AG09319 (cell line): ENCODE results near the gene SNAI1.
"Not testable (repeated sequence)": the region's sequence is repeated elsewhere in the genome, so short reads cannot be mapped to it uniquely, and the experiment has no call there.

ENCODE experiments used
- DNase-seq: peaks from one replicate; pipeline ENCODE4 v3.0.0-alpha.2; 2010; ENCODE audit warnings: low read depth; ENCODE audit errors: extremely low read depth
- TF ChIP-seq, protein P1 (sequence below): IDR thresholded peaks from 2 replicates; pipeline ENCODE4 v1.5.1; 2011; ENCODE audit warnings: low read depth, mild to moderate bottlenecking, inconsistent platforms, low read length, moderate library complexity

The SNAI1 gene

GRCh38 chr20:50004229-50004628 is 21.4 kb downstream of the SNAI1 start:
- TF ChIP-seq, protein P1, sequence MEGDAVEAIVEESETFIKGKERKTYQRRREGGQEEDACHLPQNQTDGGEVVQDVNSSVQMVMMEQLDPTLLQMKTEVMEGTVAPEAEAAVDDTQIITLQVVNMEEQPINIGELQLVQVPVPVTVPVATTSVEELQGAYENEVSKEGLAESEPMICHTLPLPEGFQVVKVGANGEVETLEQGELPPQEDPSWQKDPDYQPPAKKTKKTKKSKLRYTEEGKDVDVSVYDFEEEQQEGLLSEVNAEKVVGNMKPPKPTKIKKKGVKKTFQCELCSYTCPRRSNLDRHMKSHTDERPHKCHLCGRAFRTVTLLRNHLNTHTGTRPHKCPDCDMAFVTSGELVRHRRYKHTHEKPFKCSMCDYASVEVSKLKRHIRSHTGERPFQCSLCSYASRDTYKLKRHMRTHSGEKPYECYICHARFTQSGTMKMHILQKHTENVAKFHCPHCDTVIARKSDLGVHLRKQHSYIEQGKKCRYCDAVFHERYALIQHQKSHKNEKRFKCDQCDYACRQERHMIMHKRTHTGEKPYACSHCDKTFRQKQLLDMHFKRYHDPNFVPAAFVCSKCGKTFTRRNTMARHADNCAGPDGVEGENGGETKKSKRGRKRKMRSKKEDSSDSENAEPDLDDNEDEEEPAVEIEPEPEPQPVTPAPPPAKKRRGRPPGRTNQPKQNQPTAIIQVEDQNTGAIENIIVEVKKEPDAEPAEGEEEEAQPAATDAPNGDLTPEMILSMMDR, result no peak
- no peak for DNase-seq

DNA sequence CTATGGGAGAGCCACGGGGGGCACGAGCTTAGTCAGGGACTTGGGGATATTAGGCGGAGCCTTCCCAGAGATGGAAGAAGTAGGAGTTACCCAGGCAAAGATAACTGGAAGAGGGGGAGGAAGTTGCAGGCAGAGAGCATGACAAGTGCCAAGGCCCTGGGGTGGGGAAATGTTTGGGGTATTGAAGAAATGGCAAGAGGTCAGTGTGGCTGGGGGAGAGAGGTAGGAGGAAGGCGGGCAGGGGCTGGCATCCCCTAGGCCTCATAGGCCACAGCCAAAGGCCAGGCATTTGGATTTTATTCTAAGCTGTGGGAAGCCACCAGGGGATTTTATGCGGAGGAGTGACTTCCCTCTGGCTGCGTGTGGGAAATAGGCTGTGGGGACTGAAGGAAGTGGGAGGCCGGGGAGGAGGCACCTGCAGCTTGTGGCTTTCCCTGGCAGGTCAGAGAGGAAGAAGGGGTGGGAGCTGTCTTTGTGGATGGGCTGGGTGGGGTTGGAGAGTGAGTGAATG is 22.7 kb downstream of the SNAI1 start:
- TF ChIP-seq, protein P1, result no peak
- no peak for DNase-seq

DNA sequence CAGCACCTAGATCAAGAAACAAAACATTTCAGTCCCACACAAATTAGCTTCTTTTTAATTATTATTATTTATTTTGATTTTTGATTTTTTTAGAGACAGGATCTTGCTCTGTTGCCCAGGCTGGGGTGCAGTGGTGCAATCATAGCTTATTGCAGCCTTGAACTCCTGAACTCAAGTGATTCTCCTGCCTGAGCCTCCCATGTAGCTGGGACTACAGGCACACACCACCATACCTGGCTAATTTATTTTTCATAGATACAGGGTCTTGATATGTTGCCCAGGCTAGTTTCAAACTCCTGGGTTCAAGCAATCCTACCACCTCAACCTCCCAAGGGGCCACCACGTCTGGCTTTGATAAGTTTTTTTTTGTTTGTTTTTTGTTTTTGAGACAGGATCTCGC is 24.6 kb downstream of the SNAI1 start:
- DNase-seq, result no peak
- TF ChIP-seq, protein P1, result no peak

DNA sequence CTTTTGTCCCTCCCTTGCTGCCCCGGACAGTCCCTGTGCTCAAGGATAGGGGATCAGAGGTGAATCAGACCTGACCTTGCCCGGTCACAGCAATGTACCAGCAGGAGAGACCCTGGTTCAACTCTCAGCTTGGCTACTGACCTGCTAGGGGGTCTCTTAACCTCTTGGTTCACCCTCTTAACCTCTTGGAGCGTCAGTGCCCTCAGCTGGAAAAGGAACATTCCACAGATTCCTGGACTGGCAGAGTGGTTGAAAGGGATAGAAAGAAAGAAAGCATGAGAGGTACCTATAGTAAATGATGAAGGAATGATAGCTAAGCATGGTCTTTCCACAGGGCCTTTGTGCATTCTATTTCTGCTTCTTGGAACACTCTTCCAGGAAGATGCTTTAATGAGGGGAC is 25.2 kb downstream of the SNAI1 start:
- DNase-seq, result no peak
- TF ChIP-seq, protein P1, result no peak

GRCh38 chr20:50009521-50010454 is 27.0 kb downstream of the SNAI1 start:
- DNase-seq, result no peak
- TF ChIP-seq, protein P1, result no peak

GRCh38 chr20:50011597-50011996 is 28.8 kb downstream of the SNAI1 start:
- DNase-seq, result not testable (repeated sequence)

DNA sequence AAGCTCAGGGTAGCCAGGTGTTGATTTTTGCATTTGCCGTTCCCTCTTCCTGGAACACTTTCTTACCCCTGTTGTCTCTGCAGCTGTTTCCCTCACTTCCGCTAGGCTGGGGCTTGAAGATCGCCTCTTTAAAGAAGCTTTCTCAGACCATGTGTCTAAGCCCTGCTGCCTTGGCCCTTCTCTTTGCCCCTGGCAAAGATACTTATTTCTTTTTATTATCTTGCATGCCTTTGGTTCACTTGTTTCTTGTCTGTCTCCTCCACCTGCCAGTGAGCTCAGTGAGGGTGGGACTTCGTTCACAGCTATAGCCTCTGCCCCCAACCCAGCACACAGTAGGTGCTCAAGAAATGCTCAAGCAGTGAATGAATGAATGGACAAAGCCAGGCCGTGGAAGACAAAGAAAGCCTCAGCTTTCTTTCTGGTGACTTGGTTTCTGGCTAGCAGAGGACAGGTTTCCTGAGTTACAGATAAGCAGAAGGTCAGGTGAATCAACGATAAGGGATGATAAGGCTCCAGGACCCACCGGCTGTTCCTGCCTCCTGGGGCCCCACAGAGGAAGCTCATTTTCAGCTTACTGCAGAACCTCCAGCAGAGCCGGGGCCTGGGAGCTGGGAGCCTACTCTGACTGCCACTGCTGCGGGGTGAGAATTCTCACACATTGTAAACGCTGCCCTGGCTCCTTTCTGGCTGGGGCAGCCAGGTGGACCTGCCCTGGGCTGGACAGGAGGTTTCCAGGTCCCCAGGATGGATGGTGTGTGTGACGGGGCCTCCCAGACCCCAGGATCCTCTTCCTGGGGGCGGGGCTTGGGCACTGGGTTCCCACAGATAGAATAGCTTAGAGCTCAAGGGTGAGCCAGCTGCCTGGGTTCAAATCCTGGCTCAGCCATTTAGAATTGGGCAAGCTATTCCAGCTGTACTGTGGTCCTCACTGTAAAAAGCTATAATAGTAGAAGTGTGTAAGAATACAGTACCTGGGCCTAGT is 29.8 kb downstream of the SNAI1 start:
- TF ChIP-seq, protein P1, result no peak
- DNase-seq, result no peak
